GM19239 (cell line): ENCODE data around the gene ZNF804A.

Experiments used
- DNase-seq: peaks from one replicate; pipeline ENCODE4 v3.0.0; 2011; ENCODE audit warnings: low spot score; ENCODE audit not compliant: insufficient read length
- FAIRE-seq: peaks from 2 replicates; lab custom pipeline; 2011; peaks lifted over from hg19 to GRCh38; lab: Jason Lieb, UNC

Gene ZNF804A

DNA sequence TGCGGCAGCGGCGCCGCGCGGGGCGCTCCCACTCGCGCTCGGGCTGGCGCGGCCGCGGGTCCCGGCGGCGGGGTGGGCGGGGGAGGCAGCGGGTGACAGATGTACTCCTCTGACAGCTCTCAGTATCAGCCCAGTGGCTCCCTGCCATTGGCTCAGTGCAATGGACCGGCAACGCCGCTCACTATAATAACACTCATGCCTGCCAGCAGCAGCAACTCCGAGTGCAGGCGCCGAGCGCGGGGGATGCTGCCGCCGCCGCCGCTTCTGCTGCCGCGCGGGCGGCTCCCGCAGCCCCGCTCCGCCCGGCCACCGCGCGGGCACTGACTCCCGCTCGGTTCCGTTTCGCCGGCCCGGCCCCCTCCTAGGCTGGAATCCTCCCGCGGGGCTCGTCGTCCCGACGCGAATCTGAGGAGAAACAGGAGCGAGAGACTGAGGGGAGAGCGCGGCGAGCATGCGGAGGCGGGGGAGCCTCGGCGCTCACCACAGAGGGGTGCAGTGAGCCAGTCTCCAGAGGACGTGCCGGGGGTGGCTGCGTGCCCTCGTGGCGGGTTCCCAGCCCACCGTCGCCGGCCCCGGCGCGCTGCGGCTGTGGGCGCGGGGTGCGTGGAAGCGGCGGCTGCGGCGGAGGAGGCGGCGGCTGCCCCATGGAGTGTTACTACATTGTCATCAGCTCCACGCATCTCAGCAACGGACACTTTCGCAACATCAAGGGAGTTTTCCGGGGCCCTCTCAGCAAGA lies at the start of gene ZNF804A:
Gene ZNF804A (plus strand): TSS at position 214 of the 738 bp plus-strand sequence. CDS start 431 bp downstream, at position 645.
- FAIRE-seq (peak; percentile 64), DNase-seq (peak; percentile 60)

DNA sequence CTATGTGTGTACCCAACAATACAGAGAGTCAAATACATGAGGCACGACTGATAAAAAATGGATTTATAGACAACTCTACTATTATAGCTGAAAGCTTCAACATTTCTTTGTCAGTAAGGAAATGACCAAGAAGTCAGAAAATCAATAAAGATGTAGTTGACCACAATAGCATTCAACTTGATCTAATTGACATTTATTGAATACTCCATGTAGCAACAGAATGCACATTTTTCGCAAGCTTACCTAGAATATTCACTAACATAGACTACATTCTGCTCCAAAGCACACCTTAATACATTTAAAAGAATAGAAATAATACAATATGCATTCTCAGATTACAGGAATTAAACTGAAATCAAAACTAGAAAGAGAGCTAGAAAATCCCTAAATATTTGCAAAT lies 49.2 kb upstream of the ZNF804A start:
- no peak for FAIRE-seq

DNA sequence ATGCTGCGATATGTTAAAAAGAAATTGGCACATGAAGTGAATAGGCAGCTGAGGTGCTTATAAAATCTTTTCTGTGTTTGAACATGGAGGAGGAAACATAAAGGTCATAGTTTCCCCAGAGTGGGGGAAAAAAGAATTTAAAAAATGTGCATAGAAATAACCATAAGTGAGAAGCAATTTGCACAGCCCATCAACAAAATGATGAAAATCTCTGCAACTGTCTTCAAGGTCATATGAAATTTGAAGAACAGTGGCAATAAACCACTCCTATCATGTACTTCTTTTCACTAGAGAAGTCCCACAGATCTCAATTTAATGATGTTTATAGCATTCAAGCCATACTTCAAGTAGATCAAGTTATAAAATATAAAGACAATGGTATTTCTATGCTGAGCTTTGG lies 46.7 kb upstream of the ZNF804A start:
- no peak for DNase-seq
- FAIRE-seq: no peak

More for the DNA sequence above, 49.2 kb upstream of the ZNF804A start:
- no peak for DNase-seq

DNA sequence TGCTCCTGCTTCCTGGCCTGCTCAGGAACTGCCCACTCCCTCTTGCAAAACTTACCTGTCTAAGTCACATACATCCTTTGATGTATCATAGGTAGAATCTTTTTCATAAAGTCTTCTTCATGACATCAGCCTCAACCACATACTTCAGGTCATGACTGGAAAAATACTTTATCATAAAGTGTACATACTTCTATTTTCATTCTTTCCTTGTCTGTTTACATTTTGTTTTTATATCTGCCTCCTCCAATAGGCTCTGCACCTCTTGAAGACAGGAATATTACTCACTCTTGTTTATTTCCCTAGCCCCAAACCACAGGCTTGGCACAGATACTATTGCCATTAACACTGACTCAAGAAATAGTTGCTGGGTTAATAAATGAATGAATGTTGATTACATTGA lies 43.6 kb upstream of the ZNF804A start:
- no peak for DNase-seq
- peak; percentile 26 for FAIRE-seq

DNA sequence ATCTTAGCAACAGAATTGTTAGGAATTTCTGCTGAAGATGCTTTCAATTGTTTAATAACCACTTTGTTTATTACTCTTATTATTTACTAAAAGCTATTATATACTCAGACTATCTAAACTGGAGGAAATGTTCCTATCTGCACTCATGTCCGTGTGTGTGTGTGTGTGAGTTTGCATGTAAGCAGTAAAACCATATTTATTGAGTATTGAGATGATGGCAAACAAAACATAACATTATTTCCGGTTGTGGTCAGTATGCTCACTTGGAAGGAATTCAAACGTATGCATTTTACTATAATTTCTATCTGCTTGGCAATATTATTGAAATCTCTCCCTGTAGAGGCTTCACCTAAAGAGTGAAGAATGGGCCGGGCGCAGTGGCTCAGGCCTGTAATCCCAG lies 43.0 kb upstream of the ZNF804A start:
- no peak for FAIRE-seq
- no peak for DNase-seq

DNA sequence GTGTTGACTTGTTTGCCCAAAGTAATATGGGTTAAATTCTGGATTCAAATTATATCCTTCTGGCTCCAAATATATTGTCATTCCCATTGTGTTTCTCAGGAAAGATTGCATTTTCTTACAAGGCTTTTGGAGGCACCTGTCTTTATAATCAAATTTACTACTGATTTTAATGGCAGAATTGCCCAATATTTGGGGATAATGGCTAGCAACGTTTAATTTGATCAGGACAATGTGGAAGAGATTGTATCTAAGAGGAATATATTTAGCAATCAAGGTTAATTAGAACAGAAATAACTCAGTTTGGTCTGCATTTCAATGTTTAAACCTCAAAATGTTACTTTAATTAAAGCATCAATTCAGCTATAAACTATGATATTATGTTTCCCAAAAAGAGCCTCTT lies 41.7 kb upstream of the ZNF804A start:
- no peak for FAIRE-seq
- no peak for DNase-seq

DNA sequence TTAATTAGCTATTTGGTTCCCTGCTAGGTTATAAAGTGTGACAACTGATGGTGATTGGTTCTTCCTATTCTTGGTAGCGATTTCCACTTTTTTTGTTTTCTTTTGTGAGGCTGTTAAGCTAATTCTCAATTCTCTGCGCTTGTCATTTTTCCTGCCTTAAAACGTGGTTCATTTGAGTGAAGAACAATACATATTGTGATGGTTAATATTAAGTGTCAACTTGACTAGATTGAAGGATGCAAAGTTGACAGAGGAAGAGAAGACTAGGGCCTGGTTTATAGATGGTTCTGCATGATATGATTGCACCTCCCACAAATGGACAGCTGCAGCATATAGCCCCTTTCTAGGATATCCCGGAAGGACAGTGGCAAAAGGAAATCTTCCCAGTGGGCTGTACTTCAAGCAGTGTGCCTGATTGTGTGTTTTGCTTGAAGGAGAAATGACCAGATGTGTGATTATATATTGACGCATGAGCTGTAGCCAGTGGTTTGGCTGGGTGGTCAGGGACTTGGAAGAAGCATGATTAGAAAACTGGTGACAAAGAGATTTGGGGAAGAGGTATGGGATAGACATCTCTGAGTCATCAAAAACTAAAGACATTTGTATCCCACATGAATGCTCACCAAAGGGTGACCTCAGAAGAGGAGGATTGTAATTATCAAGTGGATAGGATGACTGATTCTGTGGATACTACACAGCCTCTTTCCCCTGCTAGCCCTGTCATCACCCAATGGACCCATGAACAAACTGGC lies 39.4 kb upstream of the ZNF804A start:
- DNase-seq: no peak

DNA sequence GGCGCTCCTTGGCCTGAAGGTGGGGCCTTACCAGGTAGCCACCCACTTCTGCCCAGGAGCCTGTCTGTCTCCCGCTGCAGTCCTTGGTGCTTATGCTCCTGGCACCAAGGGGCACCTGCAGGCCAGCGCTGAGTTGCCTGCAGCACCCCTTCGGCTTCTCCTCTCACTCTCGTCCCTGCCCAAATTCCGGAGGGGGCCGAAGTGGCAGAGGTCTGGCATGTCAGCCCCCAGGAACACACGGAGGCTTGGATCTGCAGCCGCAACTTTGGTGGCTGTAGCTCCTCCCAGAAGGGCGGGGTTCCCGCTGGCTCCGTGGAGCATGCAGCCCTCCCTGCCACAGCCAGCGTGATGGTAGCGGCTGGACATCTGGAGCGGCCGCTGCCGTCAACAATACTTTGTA lies 37.7 kb upstream of the ZNF804A start:
- DNase-seq (no peak), FAIRE-seq (no peak)

More for the DNA sequence above, 39.4 kb upstream of the ZNF804A start:
- FAIRE-seq: no peak

DNA sequence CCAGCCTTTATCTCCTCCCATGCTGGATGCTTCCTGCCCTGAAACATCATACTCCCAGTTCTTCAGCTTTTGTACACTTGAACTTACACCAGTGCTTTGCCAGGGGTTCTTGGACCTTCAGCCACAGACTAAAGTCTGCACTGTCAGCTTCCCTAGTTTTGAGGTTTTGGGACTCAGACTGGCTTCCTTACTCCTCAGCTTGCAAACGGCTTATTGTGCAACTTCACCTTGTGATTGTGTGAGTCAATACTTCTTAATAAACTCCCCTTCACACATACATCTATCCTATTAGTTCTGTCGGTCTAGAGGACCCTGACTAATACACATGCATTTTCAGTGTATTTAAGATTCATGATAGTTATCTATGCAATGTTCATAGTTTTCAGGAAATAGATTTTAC lies 35.8 kb upstream of the ZNF804A start:
- no peak for FAIRE-seq
- DNase-seq: no peak

DNA sequence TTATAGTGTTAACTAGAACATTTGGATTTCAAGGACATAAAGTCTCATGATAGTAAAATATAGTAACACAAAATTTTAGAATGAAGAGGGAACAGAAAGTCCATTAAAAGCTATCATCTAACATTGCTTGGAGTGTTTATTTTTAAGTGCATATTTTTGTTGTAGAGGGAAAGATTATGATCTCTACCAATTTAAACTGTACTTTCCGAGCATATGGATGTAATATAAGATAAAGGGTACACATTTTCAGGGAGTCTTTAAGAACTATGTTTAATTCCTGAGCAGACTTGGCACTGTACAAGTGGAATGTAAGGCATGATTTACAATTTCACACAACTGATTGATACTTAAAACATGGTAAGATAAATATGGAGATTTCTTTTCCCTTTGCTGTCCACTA lies 34.2 kb upstream of the ZNF804A start:
- no peak for FAIRE-seq
- DNase-seq: no peak

DNA sequence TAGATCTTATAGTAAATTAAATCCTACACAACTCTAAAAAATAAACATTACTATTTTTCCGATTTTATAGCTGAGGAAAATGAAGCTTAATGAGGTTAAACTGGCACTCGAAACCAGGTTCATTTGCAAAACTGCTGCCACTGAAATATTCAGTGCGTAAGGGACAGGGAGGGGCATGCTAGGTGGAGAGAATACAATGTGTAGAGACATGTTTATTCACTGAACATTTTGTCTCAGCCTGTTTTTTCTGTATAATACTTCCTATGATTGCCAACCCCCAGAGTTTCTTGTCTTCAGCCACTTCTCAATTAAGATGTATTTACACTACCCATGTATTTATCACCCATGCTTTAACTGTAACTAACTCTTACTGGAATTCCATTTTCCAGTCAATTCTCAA lies 31.6 kb upstream of the ZNF804A start:
- FAIRE-seq (no peak), DNase-seq (no peak)

DNA sequence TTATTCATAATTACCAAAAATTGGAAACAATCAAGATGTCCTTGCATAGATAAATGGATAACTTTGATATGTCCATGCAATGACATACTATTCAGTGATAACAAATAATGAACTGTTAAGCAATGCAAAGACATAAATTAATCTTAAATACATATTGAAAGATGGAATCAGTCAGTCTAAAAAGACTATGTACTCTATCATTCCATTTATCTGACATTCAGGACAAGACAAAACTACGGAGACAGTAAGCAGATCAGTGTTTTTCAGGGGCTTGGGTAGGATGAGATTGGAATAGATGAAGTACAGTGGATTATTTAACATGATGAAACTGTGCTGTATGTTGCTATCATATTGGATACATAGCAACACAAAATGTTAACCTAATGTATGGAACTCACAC lies 21.3 kb upstream of the ZNF804A start:
- DNase-seq (no peak), FAIRE-seq (no peak)

DNA sequence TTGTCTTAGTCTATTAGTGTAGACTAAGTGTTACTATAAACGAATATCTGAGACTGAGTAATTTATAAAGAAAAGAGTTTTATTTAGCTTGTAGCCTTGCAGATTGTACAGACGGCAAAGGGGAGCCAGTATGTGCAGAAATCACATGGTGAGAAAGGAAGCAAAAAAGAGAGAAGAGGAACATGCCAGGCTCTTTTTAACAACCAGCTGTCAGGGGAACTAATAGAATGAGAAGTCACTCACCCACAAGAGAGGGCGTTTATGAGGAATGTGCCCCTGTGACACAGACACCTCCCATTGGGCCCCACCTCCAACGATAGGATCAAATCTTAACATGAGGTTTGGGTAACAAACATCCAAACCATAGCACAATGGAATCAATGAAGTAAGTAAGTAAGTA lies 20.6 kb upstream of the ZNF804A start:
- FAIRE-seq (no peak), DNase-seq (no peak)

DNA sequence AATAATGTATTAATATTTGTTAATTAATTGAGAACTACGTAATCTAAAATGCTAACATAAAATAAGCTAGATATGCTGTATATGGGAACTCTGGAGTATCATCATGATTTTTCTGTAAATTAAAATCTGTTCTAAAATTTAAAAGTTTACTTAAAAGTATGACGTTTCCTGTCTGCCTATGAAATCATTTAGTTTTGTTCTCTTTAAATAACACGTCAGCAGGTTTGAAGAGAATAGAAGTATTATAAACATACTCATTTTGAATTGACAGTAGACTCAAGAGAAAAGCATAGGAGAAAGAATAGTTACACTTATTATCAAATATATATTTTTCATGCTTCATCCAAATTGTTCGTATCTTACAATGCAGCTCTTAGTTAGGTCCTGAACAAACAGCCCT lies 19.1 kb upstream of the ZNF804A start:
- DNase-seq: no peak
- no peak for FAIRE-seq

DNA sequence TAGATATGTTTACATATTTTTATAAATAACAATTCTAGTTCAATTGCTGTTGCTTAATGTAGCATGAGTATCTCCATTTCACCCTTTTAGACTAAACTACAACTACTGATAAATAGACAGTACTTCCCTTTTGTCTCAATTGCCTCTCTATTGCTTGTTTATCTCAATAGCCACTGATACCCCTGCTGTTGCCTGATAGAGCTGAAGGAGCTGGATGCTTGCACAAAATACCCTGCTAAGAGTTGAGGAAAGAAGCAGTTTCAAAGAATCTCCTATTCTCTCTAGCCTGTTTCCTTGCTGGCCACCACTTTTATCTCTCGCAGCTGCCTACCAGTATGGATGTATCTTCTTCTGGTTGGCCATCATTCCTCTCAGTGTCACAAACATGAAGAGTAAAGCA lies 16.9 kb upstream of the ZNF804A start:
- DNase-seq: no peak
- no peak for FAIRE-seq

DNA sequence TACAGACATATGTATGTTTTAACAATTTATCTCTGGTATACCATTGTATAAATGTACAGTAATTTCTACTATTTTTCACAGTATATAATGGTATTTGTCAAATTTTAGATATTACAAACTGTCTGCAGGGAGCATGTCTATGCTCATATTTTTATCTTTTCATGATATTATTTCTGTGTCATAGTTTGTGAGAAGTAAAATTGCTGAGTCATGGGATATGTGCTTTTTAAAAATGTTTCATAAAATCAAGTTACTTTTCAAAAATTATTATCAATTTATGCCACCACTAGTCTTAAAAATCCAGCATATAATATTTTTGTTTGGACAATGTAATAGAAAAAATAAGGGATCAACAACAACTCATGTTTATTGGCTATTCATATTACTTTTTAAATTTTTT lies 9.1 kb upstream of the ZNF804A start:
- no peak for DNase-seq
- no peak for FAIRE-seq

DNA sequence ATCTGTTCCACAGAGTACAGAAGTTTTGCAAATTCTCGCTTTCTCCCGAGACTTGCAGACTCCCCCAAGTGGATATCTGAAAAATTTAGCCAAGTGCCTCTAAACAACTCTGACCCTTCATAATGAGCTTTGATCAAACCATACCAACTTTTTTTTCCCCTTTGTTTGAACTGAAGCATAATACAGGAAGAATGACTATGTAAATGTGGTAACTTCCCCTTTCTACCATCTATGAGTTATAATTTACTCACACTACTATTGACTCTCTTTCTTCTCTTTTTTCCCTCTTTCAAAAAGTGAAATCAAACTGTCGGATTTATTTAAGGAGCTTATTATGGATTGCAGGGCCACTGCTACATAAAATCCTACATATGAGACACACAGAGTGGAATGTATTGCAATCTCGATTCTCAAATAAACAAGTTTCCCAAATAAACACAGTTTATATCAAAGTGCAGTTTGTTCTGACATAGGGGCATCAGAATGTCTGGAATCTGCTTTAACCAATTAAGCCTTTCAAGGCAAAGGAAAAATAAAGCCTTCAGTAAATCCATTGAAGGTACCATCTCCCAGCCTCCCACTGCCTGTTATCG lies 1.4 kb upstream of the ZNF804A start:
- FAIRE-seq: peak; percentile 14
- DNase-seq: no peak

DNA sequence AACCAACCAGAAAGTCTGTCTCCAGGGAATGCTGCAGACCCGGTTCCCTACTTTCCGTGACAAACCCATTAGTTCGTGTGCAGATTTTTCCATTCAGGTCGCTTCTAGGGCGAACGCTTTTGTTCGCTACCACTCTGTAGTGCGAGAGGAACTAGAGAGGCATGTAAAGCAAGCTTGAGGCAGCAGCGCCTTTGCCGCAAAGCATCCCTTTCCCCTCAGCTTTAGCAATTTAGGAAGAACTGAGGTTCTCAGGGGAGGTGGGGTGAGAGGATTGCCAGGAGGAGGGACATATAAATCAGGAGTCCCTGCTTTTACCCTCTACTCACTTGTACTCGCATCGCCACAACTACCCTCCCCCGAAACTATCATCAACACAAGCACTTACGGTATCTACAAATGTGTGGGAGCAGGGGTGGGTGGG lies 748 bp upstream of the ZNF804A start:
- DNase-seq (no peak), FAIRE-seq (no peak)

DNA sequence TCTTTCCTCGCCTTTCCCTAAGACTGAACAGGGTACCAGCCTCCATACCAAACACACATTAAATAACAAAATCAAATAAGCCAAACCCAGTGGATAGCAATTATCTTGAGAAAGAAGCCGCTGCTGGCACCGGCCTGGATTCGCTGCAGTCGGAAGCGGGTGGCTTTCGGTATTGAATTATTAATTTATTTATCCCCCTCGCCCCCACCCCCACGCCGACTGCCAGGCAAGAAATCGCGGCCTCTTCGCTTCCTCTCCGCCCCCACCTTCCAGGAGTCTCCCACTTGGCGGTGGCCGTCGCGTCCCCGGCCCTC lies 370 bp upstream of the ZNF804A start:
- no peak for FAIRE-seq
- no peak for DNase-seq

DNA sequence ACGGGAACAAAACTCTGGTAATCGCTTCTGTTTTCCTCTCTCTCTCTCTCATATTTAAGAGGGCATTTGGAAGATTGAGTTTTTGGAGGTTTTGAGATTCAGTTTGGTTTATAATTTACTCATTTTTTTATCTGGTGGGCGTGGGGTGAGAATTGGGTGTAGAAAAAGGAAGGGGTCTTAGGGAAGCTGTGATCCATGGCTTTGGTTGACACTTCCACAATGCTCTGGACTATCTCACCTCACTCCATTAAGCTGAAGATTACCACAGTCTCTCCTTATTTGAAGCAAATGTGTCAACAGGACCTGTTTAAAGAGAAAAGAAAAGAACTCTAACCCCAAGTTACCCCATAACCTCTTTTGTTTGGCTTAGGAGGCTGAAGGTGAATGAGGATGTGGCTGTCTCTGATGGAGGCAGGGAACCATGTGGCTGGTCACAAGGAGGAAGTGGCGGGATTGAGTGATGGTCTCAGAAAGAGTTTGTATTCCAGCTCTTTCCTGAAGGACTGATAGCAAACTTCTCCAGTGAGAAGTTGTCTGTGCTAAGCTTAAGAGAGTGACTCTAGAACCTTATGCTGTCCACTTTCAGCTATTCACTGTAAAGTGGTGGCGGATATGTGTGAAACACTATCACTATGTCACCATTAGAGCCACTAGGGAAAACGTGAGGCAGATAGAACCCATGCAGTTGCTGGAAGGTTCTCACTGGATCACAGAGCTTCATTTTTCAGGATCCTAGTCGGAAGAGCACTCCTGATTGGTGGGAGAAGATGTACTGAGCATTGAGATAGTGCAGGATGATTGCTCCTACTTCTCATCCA lies 934 bp downstream of the ZNF804A start:
- DNase-seq: no peak
- FAIRE-seq: no peak

DNA sequence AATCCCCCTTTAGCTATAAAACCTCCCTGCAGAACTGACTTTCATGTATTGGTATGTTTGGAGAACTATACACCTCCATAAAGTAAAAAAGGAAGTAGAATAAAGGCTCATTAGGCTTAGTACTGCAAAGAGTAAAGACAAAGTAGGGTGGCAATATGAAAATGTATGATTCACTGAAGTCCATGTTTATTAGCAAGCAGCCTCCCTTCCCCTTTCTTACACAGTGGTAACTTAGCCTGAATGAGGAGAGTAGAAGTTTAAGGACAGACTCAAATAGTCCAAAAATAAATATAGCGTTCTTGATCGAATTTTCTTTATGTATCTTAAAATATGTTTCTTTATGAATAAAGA lies 1.5 kb downstream of the ZNF804A start:
- no peak for FAIRE-seq
- DNase-seq: no peak
